Measurements from ENCODE around the gene ADGRL3. TPM values are rescaled to one million over a fixed set of nuclear protein-coding genes. Genes with fewer than 3 reads are reported as not detected.

ADGRL3 gene
- total RNA-seq, 1 donor from 2014 or later: 31.3 TPM

DNA sequence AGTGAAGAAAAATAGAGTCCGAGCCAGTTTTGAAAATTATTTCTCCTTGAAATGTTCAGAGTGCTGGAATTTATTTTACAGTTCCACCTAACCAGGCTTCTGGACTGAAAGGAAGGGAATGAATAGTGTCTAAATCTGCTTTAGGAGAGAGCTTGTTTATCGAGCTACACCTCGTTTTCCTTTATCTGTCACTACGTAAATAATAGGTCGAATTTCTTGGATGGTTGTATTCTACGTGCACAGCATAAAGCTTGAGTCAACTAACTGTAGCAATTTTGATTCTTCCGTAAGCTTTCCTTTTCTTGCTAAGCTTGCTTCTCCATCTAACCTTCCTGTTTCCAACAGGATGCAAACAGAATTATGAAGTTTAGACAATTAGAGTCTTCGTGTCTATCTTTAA is 48.6 kb downstream of the ADGRL3 start:
- Histone ChIP-seq H3K4me3 (ENCODE audit: insufficient read depth, low read depth, low read length) (no peak overlapping the region), H3K27me3 (ENCODE audit: insufficient read depth, low read length) (no peaks in the 10 kb centered on the region), H3K4me1 (ENCODE audit: insufficient read depth, low read length) (no peaks in the 10 kb centered on the region), H3K79me2 (ENCODE audit: insufficient read depth, low read length) (no peaks in the 10 kb centered on the region), H3K9ac (ENCODE audit: low read length) (no peak overlapping the region), H3K27ac (ENCODE audit: low read depth, low read length) (no peak overlapping the region), H2AFZ (ENCODE audit: low read depth, low read length) (no peak overlapping the region), H3K9me3 (ENCODE audit: insufficient read depth, low read depth, low read length) (no peaks in the 10 kb centered on the region), H4K20me1 (ENCODE audit: insufficient read depth, low read length) (no peaks in the 10 kb centered on the region), H3K4me2 (ENCODE audit: low read length) (no peak overlapping the region), H3K36me3 (ENCODE audit: insufficient read depth, low read length) (no peaks in the 10 kb centered on the region)
- DNase-seq (ENCODE audit: low read depth) (no peak), FAIRE-seq (no peak)
- peaks cover 16% of the 10 kb centered on the region for H3K4me1 Mint-ChIP-seq (ENCODE audit: low read depth, unreplicated experiment)
- H3K27me3 Mint-ChIP-seq (ENCODE audit: low read depth, unreplicated experiment): no peaks in the 10 kb centered on the region
- no peak for TF ChIP-seq EZH2 (IDR thresholded peaks at IDR 0.05; ENCODE audit: insufficient read depth, low read length)
- TF ChIP-seq, protein P1, sequence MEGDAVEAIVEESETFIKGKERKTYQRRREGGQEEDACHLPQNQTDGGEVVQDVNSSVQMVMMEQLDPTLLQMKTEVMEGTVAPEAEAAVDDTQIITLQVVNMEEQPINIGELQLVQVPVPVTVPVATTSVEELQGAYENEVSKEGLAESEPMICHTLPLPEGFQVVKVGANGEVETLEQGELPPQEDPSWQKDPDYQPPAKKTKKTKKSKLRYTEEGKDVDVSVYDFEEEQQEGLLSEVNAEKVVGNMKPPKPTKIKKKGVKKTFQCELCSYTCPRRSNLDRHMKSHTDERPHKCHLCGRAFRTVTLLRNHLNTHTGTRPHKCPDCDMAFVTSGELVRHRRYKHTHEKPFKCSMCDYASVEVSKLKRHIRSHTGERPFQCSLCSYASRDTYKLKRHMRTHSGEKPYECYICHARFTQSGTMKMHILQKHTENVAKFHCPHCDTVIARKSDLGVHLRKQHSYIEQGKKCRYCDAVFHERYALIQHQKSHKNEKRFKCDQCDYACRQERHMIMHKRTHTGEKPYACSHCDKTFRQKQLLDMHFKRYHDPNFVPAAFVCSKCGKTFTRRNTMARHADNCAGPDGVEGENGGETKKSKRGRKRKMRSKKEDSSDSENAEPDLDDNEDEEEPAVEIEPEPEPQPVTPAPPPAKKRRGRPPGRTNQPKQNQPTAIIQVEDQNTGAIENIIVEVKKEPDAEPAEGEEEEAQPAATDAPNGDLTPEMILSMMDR (IDR thresholded peaks at IDR 0.05; ENCODE audit: insufficient read depth, low read depth, low read length): no peak
- H3K27ac Mint-ChIP-seq (ENCODE audit: unreplicated experiment): no peak overlapping the region
- no peak overlapping the region for H3K4me3 Mint-ChIP-seq (ENCODE audit: unreplicated experiment)
- H3K36me3 Mint-ChIP-seq (ENCODE audit: low read depth, unreplicated experiment): peaks cover 3% of the 10 kb centered on the region
- H3K9me3 Mint-ChIP-seq (ENCODE audit: unreplicated experiment): no peaks in the 10 kb centered on the region

DNA sequence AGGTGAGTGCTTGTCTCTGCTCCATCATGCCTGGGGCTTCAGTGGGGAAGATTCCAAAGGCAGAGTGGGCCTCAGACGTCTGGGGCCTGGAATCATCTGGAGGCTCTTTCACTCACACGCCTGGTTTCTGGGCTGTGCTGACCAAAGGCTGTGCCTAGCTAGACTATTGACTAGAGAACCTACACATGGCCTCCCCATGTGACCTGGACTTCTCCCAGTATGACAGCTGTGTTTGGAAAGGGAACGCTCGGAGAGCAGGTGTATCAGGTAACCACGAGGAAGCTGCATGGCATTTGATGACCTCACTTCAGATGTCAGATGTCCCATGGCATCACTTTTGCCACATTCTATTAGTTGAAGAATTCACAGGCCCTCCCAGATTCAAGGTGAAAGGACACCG is 51.0 kb downstream of the ADGRL3 start:
- no peak overlapping the region for H3K4me3 Mint-ChIP-seq (ENCODE audit: unreplicated experiment)
- H3K4me2 ChIP-seq (ENCODE audit: low read length): no peak overlapping the region
- peaks cover 7% of the 10 kb centered on the region for H3K36me3 Mint-ChIP-seq (ENCODE audit: low read depth, unreplicated experiment)
- H3K27ac Mint-ChIP-seq (ENCODE audit: unreplicated experiment): no peak overlapping the region
- peaks cover 15% of the 10 kb centered on the region for H3K4me1 Mint-ChIP-seq (ENCODE audit: low read depth, unreplicated experiment)
- H3K9me3 ChIP-seq (ENCODE audit: insufficient read depth, low read depth, low read length): no peaks in the 10 kb centered on the region
- no peak overlapping the region for H3K27ac ChIP-seq (ENCODE audit: low read depth, low read length)
- TF ChIP-seq, protein P1 (IDR thresholded peaks at IDR 0.05; ENCODE audit: insufficient read depth, low read depth, low read length): no peak
- TF ChIP-seq EZH2 (IDR thresholded peaks at IDR 0.05; ENCODE audit: insufficient read depth, low read length): no peak
- no peak overlapping the region for H3K4me3 ChIP-seq (ENCODE audit: insufficient read depth, low read depth, low read length)
- no peak overlapping the region for H2AFZ ChIP-seq (ENCODE audit: low read depth, low read length)
- H3K36me3 ChIP-seq (ENCODE audit: insufficient read depth, low read length): no peaks in the 10 kb centered on the region
- no peaks in the 10 kb centered on the region for H3K27me3 ChIP-seq (ENCODE audit: insufficient read depth, low read length)
- H3K9ac ChIP-seq (ENCODE audit: low read length): no peak overlapping the region
- no peaks in the 10 kb centered on the region for H4K20me1 ChIP-seq (ENCODE audit: insufficient read depth, low read length)
- no peaks in the 10 kb centered on the region for H3K4me1 ChIP-seq (ENCODE audit: insufficient read depth, low read length)
- no peaks in the 10 kb centered on the region for H3K27me3 Mint-ChIP-seq (ENCODE audit: low read depth, unreplicated experiment)
- H3K79me2 ChIP-seq (ENCODE audit: insufficient read depth, low read length): no peaks in the 10 kb centered on the region
- FAIRE-seq (no peak), DNase-seq (ENCODE audit: low read depth) (no peak)
- no peaks in the 10 kb centered on the region for H3K9me3 Mint-ChIP-seq (ENCODE audit: unreplicated experiment)

DNA sequence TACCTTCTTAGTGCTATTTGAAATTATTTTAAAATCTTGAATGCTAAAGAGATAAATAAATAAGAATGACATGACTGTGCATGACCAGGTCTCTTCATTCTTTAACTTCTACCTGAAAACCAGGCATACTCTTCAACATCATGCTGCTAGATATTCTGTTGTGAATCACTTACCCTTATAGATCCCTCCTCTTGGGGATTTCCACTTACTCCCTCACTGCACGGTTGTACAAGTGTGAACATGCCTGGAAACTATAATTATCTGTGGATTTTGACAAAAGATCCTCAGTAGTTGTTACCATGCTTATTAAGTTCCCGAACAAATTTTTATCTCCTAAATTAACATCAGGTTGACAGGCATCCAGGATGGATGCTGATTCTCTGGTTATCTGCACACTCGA is 54.3 kb downstream of the ADGRL3 start:
- Histone ChIP-seq H3K9me3 (ENCODE audit: insufficient read depth, low read depth, low read length) (no peaks in the 10 kb centered on the region), H4K20me1 (ENCODE audit: insufficient read depth, low read length) (no peaks in the 10 kb centered on the region), H3K9ac (ENCODE audit: low read length) (no peak overlapping the region), H3K79me2 (ENCODE audit: insufficient read depth, low read length) (no peaks in the 10 kb centered on the region), H3K4me3 (ENCODE audit: insufficient read depth, low read depth, low read length) (no peak overlapping the region), H2AFZ (ENCODE audit: low read depth, low read length) (no peak overlapping the region), H3K27me3 (ENCODE audit: insufficient read depth, low read length) (no peaks in the 10 kb centered on the region), H3K4me1 (ENCODE audit: insufficient read depth, low read length) (no peaks in the 10 kb centered on the region), H3K27ac (ENCODE audit: low read depth, low read length) (no peak overlapping the region), H3K4me2 (ENCODE audit: low read length) (no peak overlapping the region), H3K36me3 (ENCODE audit: insufficient read depth, low read length) (no peaks in the 10 kb centered on the region)
- H3K27me3 Mint-ChIP-seq (ENCODE audit: low read depth, unreplicated experiment): no peaks in the 10 kb centered on the region
- FAIRE-seq (no peak), DNase-seq (ENCODE audit: low read depth) (no peak)
- no peak overlapping the region for H3K4me3 Mint-ChIP-seq (ENCODE audit: unreplicated experiment)
- H3K9me3 Mint-ChIP-seq (ENCODE audit: unreplicated experiment): no peaks in the 10 kb centered on the region
- H3K36me3 Mint-ChIP-seq (ENCODE audit: low read depth, unreplicated experiment): peaks cover 7% of the 10 kb centered on the region
- peaks cover 18% of the 10 kb centered on the region for H3K4me1 Mint-ChIP-seq (ENCODE audit: low read depth, unreplicated experiment)
- peak overlapping the region; percentile 13 for H3K27ac Mint-ChIP-seq (ENCODE audit: unreplicated experiment)
- TF ChIP-seq, protein P1 (IDR thresholded peaks at IDR 0.05; ENCODE audit: insufficient read depth, low read depth, low read length): no peak
- no peak for TF ChIP-seq EZH2 (IDR thresholded peaks at IDR 0.05; ENCODE audit: insufficient read depth, low read length)
